HepG2 (cell line): Measurements from ENCODE around the gene METTL23. TPM values are rescaled to one million over a fixed set of nuclear protein-coding genes. Genes with fewer than 3 reads are reported as not detected.

Experiments
- CCDC6 ChIP-seq: sonication (generic); formaldehyde crosslinking; IDR thresholded peaks from 2 replicates; pipeline ENCODE4 v1.8.1; 2022; ENCODE audit warnings: mild to moderate bottlenecking, missing genetic modification reagents, moderate library complexity
- DBP ChIP-seq: sonication (generic); formaldehyde crosslinking; IDR thresholded peaks from 2 replicates; pipeline ENCODE4 v1.4.0; 2020; ENCODE audit warnings: missing genetic modification reagents; ENCODE audit errors: not compliant biosample characterization
- DMAP1 ChIP-seq: IDR thresholded peaks from 2 replicates; pipeline ENCODE4 v1.6.1; 2016
- FOXP4 ChIP-seq: sonication (generic); formaldehyde crosslinking; IDR thresholded peaks from 2 replicates; pipeline ENCODE4 v1.4.0; 2020; ENCODE audit warnings: missing genetic modification reagents
- GATAD1 ChIP-seq: IDR thresholded peaks from 2 replicates; pipeline ENCODE4 v1.6.1; 2016; ENCODE audit warnings: missing genetic modification reagents, missing compliant biosample characterization
- GATAD2A ChIP-seq: IDR thresholded peaks from 2 replicates; pipeline ENCODE4 v1.6.1; 2016
- GPBP1L1 ChIP-seq: sonication (generic); formaldehyde crosslinking; IDR thresholded peaks from 2 replicates; pipeline ENCODE4 v1.5.0; 2020; ENCODE audit warnings: mild to moderate bottlenecking, missing genetic modification reagents
- KAT2B ChIP-seq: fragments of 150-350 bp; IDR thresholded peaks from 2 replicates; pipeline ENCODE4 v1.6.1; 2014; ENCODE audit warnings: low read depth, low read length, borderline replicate concordance
- KAT8 ChIP-seq: IDR thresholded peaks from 2 replicates; pipeline ENCODE4 v1.6.1; 2016; ENCODE audit warnings: missing genetic modification reagents, missing compliant biosample characterization
- MAFK ChIP-seq, 2 experiments: IDR thresholded peaks in 1 of 2; conservative IDR thresholded peaks in 1 of 2; 2 replicates each; pipeline ENCODE4 v1.6.1; 2011; ENCODE audit warnings: improper control_type of control experiment in 2 of 2, low read length in 2 of 2
- MXD4 ChIP-seq: IDR thresholded peaks from 2 replicates; pipeline ENCODE4 v1.6.1; 2016; ENCODE audit warnings: mild to moderate bottlenecking, missing biosample characterization, missing genetic modification reagents
- POLR2AphosphoS5 ChIP-seq: IDR thresholded peaks from 2 replicates; pipeline ENCODE4 v1.6.1; 2012; ENCODE audit warnings: low read depth, low read length
- RARA ChIP-seq: IDR thresholded peaks from 2 replicates; pipeline ENCODE4 v1.6.1; 2016; ENCODE audit warnings: missing genetic modification reagents, missing compliant biosample characterization
- SAP130 ChIP-seq: IDR thresholded peaks from 2 replicates; pipeline ENCODE4 v1.6.1; 2016; ENCODE audit warnings: low read depth
- SMARCC2 ChIP-seq: fragments of 450-650 bp; IDR thresholded peaks from 2 replicates; pipeline ENCODE4 v1.6.1; 2017; ENCODE audit warnings: antibody characterized with exemption, mild to moderate bottlenecking
- SRY ChIP-seq: sonication (generic); formaldehyde crosslinking; IDR thresholded peaks from 2 replicates; pipeline ENCODE4 v1.8.0; 2022; ENCODE audit warnings: mild to moderate bottlenecking, missing genetic modification reagents
- ZBTB42 ChIP-seq: sonication (generic); formaldehyde crosslinking; IDR thresholded peaks from 2 replicates; pipeline ENCODE4 v1.5.0; 2020; ENCODE audit warnings: mild to moderate bottlenecking, missing genetic modification reagents
- ZFP37 ChIP-seq: sonication (generic); formaldehyde crosslinking; IDR thresholded peaks from 2 replicates; pipeline ENCODE4 v1.4.0; 2020; ENCODE audit warnings: missing genetic modification reagents, borderline replicate concordance
- ZMAT5 ChIP-seq: sonication (generic); formaldehyde crosslinking; IDR thresholded peaks from 2 replicates; pipeline ENCODE4 v1.5.0; 2020; ENCODE audit warnings: mild to moderate bottlenecking, low read depth, missing genetic modification reagents, borderline replicate concordance
- ZNF17 ChIP-seq: sonication (generic); formaldehyde crosslinking; IDR thresholded peaks from 2 replicates; pipeline ENCODE4 v1.5.0; 2020; ENCODE audit warnings: mild to moderate bottlenecking, missing genetic modification reagents
- ZNF512 ChIP-seq: sonication (generic); formaldehyde crosslinking; IDR thresholded peaks from 2 replicates; pipeline ENCODE4 v1.4.0; 2020; ENCODE audit warnings: mild to moderate bottlenecking, missing genetic modification reagents
- ZNF549 ChIP-seq: sonication (generic); formaldehyde crosslinking; IDR thresholded peaks from 2 replicates; pipeline ENCODE4 v1.5.0; 2020; ENCODE audit warnings: missing genetic modification reagents
- ZNF704 ChIP-seq: sonication (generic); formaldehyde crosslinking; IDR thresholded peaks from 2 replicates; pipeline ENCODE4 v1.8.1; 2023; ENCODE audit warnings: mild to moderate bottlenecking, inconsistent platforms, moderate library complexity, missing genetic modification reagents, borderline replicate concordance
- polyA plus RNA-seq, 8 experiments: library from polyadenylated mRNA; depleted of rRNA in 3 of 8; stranded (reverse) in 7 of 8; unstranded in 1 of 8; fragments of >200 nt; fragmentation: Illumina TruSeq in 4 of 8; extraction: Trizol in 4 of 8; gene quantifications; 2 replicates each; pipeline versions ENCODE4 v1.2.1 to v1.2.3, GENCODE V29; 2011 to 2016; ENCODE audit warnings: low read depth in 4 of 8, missing spikeins in 1 of 8, mixed read lengths in 1 of 8; ENCODE audit not compliant: insufficient read depth in 1 of 8
- total RNA-seq, 5 experiments: library from RNA; depleted of rRNA; stranded (reverse); fragments of >200 nt; fragmentation: Illumina TruSeq; extraction: Trizol; gene quantifications; 2 replicates each; pipeline ENCODE4 v1.2.3, GENCODE V29; 2016; ENCODE audit warnings: low read depth in 1 of 5

METTL23 gene
- total and polyA plus RNA-seq, 2 of the 13 experiments (the other 11 are each of a cell fraction or from before 2014, with no cell fraction given) = 39.9 to 104 TPM

GRCh38 chr17:76700617-76701470 lies 25.8 kb upstream of the METTL23 start (continued):
- peak; percentile 82; the same call in 1 of the 2 replicates for TF ChIP-seq ZNF512
- peak; percentile 48 for TF ChIP-seq ZNF704 (CRISPR knock-in tag)
- no peak for TF ChIP-seq ZNF17 (CRISPR knock-in tag)
- TF ChIP-seq KAT8 (CRISPR knock-in tag) = peak; percentile 62
- TF ChIP-seq SMARCC2 = no peak
- TF ChIP-seq SRY (CRISPR knock-in tag) = peak; percentile 52; the same call in 1 of the 2 replicates
- peak; percentile 23; the same call in 1 of the 2 replicates for TF ChIP-seq MXD4 (CRISPR knock-in tag)
- TF ChIP-seq ZNF549 = no peak
- TF ChIP-seq GATAD1 = peak; percentile 56; the same call in 1 of the 2 replicates
- TF ChIP-seq POLR2AphosphoS5 = peak; percentile 39; the same call in 1 of the 2 replicates
- no peak for TF ChIP-seq ZBTB42
- peak; percentile 76; the same call in 1 of the 2 replicates for TF ChIP-seq GATAD2A
- 0 out of 2 replicates have a peak, but pooled peaks have one; percentile 22 for TF ChIP-seq ZFP37 (CRISPR knock-in tag)
- TF ChIP-seq SAP130 (CRISPR knock-in tag) = peak; percentile 88
- no peak for TF ChIP-seq GPBP1L1
- TF ChIP-seq RARA = peak; percentile 60; the same call in 1 of the 2 replicates
- peak; percentile 47; the same call in 1 of the 2 replicates for TF ChIP-seq FOXP4 (CRISPR knock-in tag)
- peak; percentile 63; the same call in 1 of the 2 replicates for TF ChIP-seq CCDC6 (CRISPR knock-in tag)
- TF ChIP-seq MAFK (conservative IDR thresholded peaks at IDR 0.05 in 1 of 2, IDR thresholded peaks at IDR 0.05 in 1 of 2; ENCODE audit: low read length in 2 of 2) = no peak
- peak; percentile 42 for TF ChIP-seq DBP (CRISPR knock-in tag)
- TF ChIP-seq KAT2B = no peak
- 0 out of 2 replicates have a peak, but pooled peaks have one; percentile 10 for TF ChIP-seq DMAP1
- no peak for TF ChIP-seq ZMAT5 (CRISPR knock-in tag)
